Fibroblast of lung (primary cell): ENCODE data around the gene NIPAL1.

Experiments used
- EZH2 ChIP-seq: IDR thresholded peaks from 2 replicates; pipeline ENCODE4 v1.5.1; 2012; ENCODE audit warnings: low read length, control low read depth, mild to moderate bottlenecking; ENCODE audit errors: missing control alignments
- TF ChIP-seq, protein P1 (sequence below), 2 donors: IDR thresholded peaks in 1 of 2; conservative IDR thresholded peaks in 1 of 2; 1 replicate in 1 of 2; 2 replicates in 1 of 2; pipeline ENCODE4 v1.5.1; 2011 to 2012; ENCODE audit warnings: low read length in 2 of 2, control low read depth in 1 of 2, inconsistent platforms in 1 of 2, low read depth in 1 of 2, mild to moderate bottlenecking in 1 of 2

DNA sequence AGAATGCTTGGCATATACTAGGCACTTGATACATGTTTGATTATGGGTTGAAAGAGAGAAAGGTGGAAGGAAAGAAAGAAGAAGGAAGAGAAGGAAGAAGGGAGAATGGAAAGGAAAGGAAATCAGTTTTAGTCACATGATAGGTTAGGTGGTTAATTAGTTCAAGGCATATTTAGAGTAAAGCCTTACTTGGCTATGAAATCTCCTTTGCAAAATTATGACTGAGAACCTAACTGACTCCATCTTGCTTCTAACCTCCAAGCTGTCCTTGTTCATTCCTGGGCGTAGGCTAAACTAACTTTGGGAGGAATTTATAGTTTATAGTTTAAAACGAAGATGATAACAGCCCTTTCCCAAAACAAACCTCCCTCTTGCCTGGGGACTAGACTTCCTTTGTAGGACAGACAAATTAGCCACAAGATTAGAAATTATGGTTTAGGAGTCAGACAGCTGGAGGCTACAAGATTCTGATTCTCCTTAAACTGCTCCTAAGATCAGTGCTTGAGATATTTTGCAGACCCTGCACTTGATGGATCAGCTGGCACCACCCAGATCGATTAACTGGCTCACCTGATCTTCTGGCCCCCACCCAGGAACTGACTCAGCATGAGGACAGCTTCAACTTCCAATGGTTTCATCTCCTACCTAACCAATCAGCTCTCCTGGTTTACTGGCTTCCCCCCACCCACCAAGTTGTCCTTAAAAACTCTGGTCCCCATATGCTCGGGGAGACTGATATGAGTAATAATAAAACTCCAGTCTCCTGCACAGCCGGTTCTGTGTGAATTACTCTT is 62.5 kb downstream of the NIPAL1 start:
- TF ChIP-seq, protein P1, sequence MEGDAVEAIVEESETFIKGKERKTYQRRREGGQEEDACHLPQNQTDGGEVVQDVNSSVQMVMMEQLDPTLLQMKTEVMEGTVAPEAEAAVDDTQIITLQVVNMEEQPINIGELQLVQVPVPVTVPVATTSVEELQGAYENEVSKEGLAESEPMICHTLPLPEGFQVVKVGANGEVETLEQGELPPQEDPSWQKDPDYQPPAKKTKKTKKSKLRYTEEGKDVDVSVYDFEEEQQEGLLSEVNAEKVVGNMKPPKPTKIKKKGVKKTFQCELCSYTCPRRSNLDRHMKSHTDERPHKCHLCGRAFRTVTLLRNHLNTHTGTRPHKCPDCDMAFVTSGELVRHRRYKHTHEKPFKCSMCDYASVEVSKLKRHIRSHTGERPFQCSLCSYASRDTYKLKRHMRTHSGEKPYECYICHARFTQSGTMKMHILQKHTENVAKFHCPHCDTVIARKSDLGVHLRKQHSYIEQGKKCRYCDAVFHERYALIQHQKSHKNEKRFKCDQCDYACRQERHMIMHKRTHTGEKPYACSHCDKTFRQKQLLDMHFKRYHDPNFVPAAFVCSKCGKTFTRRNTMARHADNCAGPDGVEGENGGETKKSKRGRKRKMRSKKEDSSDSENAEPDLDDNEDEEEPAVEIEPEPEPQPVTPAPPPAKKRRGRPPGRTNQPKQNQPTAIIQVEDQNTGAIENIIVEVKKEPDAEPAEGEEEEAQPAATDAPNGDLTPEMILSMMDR (conservative IDR thresholded peaks at IDR 0.05 in 1 of 2, IDR thresholded peaks at IDR 0.05 in 1 of 2; ENCODE audit: low read depth in 1 of 2, low read length in 2 of 2): no peak
- TF ChIP-seq EZH2: no peak
